ENCODE results near the gene C1orf35. TPM values are rescaled to one million over a fixed set of nuclear protein-coding genes. Genes with fewer than 3 reads are reported as not detected.

Gene C1orf35
- total RNA-seq, 4 donors from 2014 or later = 10.6 to 18.6 (median 12.6) TPM; not detected in 1

GRCh38 chr1:228058949-228059633 lies 44.0 kb downstream of the C1orf35 start:
- no peaks in the 10 kb centered on the region for H3K36me3 ChIP-seq
- no peak for TF ChIP-seq POLR2A (IDR thresholded peaks at IDR 0.05)
- TF ChIP-seq CTCF (IDR thresholded peaks at IDR 0.05) = no peak
- no peak overlapping the region for H3K27ac ChIP-seq
- DNase-seq = peak in 1 of 2 donors; percentile 8
- intact Hi-C loops (cut with DNase I; ENCODE audit: low total_unique reads) = no loop called here
- no peaks in the 10 kb centered on the region for H3K4me1 ChIP-seq
- H3K9me3 ChIP-seq = peaks cover 0 to 4% of the 10 kb centered on the region in 2 donors
- H3K27me3 ChIP-seq = peaks cover 18 to 36% of the 10 kb centered on the region in 2 donors
- H3K4me3 ChIP-seq = no peak overlapping the region

- TF ChIP-seq POLR2A (IDR thresholded peaks at IDR 0.05) = no peak
- H3K4me3 ChIP-seq = no peak overlapping the region
- no peaks in the 10 kb centered on the region for H3K36me3 ChIP-seq
- H3K9me3 ChIP-seq = peaks cover 0 to 4% of the 10 kb centered on the region in 2 donors
- intact Hi-C loops (cut with DNase I; ENCODE audit: low total_unique reads) = no loop called here
- no peak for DNase-seq
- H3K4me1 ChIP-seq = no peaks in the 10 kb centered on the region
- H3K27ac ChIP-seq = no peak overlapping the region
- peaks cover 18 to 40% of the 10 kb centered on the region in 2 donors for H3K27me3 ChIP-seq
Measured at GRCh38 chr1:228058172-228058948, 44.8 kb downstream of the C1orf35 start.

Small RNA genes lying within 50 kb of the gene (microRNA-seq; reads per million reads assigned to microRNA genes)
- gene MIR3620 (ENCODE audit: borderline microRNAs expressed, borderline replicate concordance) = not detected

Small RNA genes lying within 50 kb of the gene (small RNA-seq; reads per million reads assigned to genes)
- not detected for gene AL359510.1

Other genes with a start within 250 kb of the C1orf35 start
- gene WNT9A, start 155.4 kb downstream of the C1orf35 start, total RNA-seq = 1 to 10 TPM in 3 of 4 donors, not detected in 1; 2.4 to 6.8 (median 4.4) TPM
- gene WNT3A, start 96.3 kb downstream of the C1orf35 start, total RNA-seq = not detected
- 100 to 1,000 TPM; 165 to 340 (median 203) TPM for gene ARF1, start 20.6 kb downstream of the C1orf35 start, total RNA-seq
- 10 to 100 TPM; 19.4 to 43.4 (median 33.6) TPM for gene MRPL55, start 6.0 kb upstream of the C1orf35 start, total RNA-seq
- 100 to 1,000 TPM; 124 to 406 (median 289) TPM for gene GUK1, start 37.0 kb upstream of the C1orf35 start, total RNA-seq
- 10 to 100 TPM in 2 of 4 donors, 1 to 10 TPM in 2; 2.6 to 25.8 (median 10.7) TPM for gene GJC2, start 46.6 kb upstream of the C1orf35 start, total RNA-seq
- 10 to 100 TPM in 2 of 4 donors, 1 to 10 TPM in 2; 3.3 to 13.5 (median 7.5) TPM for gene IBA57, start 62.5 kb upstream of the C1orf35 start, total RNA-seq
- 10 to 100 TPM in 2 of 4 donors, 1 to 10 TPM in 2; 5.9 to 53.2 (median 22.4) TPM for gene OBSCN, start 104.7 kb upstream of the C1orf35 start, total RNA-seq

Data from uterus (tissue), 4 donors.